Measurements from ENCODE around the gene PRRX2.

PRRX2 gene

DNA sequence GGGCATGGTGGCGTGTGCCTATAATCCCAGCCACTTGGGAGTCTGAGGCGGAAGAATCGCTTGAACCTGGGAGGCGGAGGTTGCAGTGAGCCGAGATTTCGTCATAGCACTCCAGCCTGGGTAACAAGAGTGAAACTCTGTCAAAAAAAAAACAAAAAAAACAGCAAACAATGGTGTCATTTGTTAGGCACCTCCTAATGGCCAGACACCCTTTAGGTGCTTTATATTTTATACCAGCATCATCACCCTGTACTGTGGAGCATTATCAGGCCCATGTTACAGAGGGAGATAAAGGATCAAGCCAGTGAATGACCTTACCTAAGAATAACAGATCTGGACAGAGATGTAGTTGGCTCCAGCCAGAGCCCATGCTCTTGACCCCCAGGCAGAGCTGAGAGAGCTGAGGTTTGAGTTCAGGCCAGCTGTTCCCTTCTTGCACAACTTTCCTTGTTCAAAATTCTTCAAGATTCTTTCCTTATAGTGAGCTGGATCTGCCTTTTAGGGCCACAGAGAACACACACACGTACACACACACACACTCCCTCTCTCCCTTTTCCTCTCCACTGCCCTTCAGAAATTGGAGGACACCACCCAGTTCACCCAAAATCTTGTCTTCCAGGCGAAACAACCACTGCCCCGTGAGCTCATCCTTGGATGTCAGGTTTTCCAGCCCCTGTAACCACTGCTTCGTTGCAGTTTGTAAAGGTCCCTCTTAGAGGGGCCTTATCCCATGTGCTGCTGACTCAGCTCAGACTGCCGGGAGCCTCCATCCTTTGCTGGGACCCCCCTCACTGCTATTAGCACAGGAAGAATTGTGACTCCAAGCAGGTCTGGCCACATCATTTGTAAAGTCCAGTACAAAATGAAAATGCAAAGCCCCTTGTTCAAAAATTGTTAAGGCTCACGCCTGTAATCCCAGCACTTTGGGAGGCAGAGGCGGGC lies 97.8 kb downstream of the PRRX2 start:
- no peak for DNase-seq

DNA sequence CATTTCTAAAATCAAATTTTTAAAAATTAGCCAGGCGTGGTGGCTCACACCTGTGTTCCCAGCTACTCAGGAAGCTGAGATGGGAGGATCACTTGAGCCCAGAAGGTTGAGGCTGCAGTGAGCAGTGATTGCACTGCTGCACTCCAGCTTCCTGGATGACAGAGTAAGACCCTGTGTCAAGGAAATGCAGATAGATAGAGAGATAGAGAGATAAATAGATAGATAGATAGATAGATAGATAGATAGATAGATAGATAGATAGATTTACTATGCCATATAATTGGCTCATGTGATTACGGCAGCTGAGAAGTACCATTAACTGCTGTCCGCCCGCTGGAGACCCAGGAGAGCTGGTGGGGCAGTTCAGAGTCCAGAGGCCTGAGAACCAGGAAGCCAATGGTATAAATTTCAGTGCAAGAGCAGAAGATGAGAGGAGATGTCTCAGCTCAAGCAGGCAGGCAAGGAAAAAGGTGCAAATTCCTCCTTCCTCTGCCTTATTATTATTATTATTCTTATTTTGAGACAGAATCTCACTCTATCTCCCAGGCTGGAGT lies 100.4 kb downstream of the PRRX2 start:
- no peak for DNase-seq

DNA sequence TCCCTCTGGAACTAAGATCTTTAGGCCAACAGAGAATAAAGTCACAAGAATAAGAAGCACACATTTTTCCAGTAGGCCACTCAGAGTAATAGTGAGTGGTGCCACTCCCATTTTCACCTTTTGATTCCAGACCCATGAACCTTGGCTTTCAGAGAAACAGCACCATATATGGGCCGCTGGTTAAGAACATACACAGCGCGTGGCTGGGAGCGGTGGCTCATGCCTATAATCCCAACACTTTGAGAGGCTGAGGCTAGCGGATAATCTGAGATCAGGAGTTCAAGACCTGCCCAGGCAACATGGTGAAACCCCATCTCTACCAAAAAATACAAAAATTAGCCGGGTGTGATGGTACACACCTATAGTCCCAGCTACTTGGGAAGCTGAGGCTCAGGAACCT lies 103.0 kb downstream of the PRRX2 start:
- no peak for DNase-seq

DNA sequence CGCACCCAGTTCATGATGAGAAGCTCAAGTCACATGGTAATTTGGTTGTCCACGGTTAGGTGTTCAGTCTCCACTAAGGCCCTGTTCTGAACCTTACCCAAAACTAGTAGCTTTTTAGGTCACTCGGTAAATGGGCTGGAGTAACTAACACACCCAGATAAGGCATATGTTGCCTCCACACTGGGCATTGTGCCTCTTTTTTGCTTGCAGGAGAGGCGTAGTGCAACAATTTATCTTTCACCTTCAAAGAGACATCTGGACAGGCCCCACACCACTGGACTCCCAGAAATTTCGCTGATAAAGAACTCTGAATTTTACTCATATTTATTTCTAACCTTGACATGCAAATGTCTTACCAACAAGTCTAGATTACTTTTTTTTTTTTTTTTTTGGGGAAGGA lies 104.2 kb downstream of the PRRX2 start:
- DNase-seq: no peak

DNA sequence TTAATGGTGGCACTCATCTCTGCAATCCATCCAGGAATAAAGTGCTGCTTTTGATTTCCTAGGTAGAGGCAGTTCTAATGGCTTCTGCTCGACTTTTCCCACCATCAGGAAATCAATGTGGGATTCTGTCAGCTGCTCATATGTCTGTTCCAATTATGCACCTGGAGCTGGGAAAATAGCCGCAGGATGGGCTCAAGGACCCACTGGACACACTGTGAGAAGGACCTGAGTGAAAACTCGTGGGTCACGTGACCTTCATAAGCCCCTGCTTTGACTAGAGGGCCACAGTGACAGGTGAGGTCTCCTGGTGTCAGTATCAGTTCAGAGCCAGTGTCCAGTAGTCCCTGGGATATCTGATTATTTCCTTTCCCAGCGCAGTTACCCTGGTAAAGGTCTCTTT lies 105.3 kb downstream of the PRRX2 start:
- no peak for DNase-seq

Data from NCI-H1930 (cell line).